ENCODE results near the gene CXCL17.

Gene CXCL17

DNA sequence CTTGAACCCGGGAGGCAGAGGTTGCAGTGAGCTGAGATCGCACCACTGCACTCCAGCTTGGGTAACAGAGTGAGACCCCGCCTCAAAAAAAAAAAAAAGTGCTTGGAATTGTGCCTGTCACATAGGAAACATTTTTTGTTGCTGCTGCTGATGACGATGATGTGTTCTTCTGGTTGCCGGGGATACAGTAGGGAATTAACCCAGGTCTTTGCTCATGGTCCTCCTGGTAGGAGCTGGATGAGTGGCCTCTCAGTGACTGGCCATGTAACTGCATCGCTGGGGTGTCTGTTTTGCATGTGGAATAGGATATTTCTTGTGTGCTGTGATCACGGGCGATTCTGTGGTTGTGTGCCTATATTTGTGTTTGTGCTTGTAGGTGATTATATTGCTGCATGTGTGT is 48.0 kb downstream of the CXCL17 start:
- no peak for DNase-seq (ENCODE audit: insufficient read length, low spot score)
- TF ChIP-seq POU2F2 (IDR thresholded peaks at IDR 0.05; ENCODE audit: low read depth, low read length) (no peak), SPI1 (IDR thresholded peaks at IDR 0.05; ENCODE audit: low read depth, low read length) (no peak)
- FAIRE-seq, result no peak

- FAIRE-seq (no peak), DNase-seq (ENCODE audit: insufficient read length, low spot score) (no peak)
- TF ChIP-seq PAX5 (IDR thresholded peaks at IDR 0.05; ENCODE audit: insufficient read depth, low read length, severe bottlenecking) (no peak), POLR2AphosphoS5 (IDR thresholded peaks at IDR 0.05; ENCODE audit: low read depth, low read length) (no peak), TAF1 (IDR thresholded peaks at IDR 0.05; ENCODE audit: low read depth, low read length) (no peak), POLR2A (IDR thresholded peaks at IDR 0.05; ENCODE audit: low read depth, low read length) (no peak), POU2F2 (IDR thresholded peaks at IDR 0.05; ENCODE audit: low read depth, low read length) (no peak), SPI1 (IDR thresholded peaks at IDR 0.05; ENCODE audit: low read depth, low read length) (no peak)
These were observed 50.6 kb downstream of the CXCL17 start for GRCh38 chr19:42392165-42392564.

DNA sequence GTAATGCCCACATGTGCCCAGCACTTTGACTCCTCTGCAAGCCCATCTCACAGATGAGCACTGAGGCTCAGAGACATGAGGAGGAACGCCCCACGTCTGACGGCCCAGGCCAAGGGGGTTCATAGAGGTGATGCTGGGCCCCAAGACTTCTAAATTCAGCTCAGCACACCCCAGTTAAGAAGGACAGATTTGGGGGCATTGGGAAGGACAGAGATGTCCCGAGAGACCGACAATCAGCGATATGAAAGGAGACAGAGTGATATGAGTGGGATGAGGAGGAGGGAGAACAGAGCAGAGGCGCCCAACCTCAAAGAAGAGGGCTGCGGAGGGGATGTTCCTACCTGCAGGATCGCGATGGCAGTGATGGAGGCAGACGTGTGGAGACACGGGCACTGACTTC is 52.8 kb downstream of the CXCL17 start, which contains the start of gene CNFN:
TSS of gene CNFN (minus strand) at position 399 of the 400 bp plus-strand sequence. CDS start 1,260 bp downstream, outside the sequence.
- FAIRE-seq (no peak), DNase-seq (ENCODE audit: insufficient read length, low spot score) (no peak)
- no peak for TF ChIP-seq PAX5 (IDR thresholded peaks at IDR 0.05; ENCODE audit: insufficient read depth, low read length, severe bottlenecking)
- no peak for TF ChIP-seq POLR2A (IDR thresholded peaks at IDR 0.05; ENCODE audit: low read depth, low read length)
- no peak for TF ChIP-seq POLR2AphosphoS5 (IDR thresholded peaks at IDR 0.05; ENCODE audit: low read depth, low read length)
- TF ChIP-seq POU2F2 (IDR thresholded peaks at IDR 0.05; ENCODE audit: low read depth, low read length), result no peak
- TF ChIP-seq TAF1 (IDR thresholded peaks at IDR 0.05; ENCODE audit: low read depth, low read length), result no peak
- no peak for TF ChIP-seq SPI1 (IDR thresholded peaks at IDR 0.05; ENCODE audit: low read depth, low read length)

- TF ChIP-seq PAX5 (IDR thresholded peaks at IDR 0.05; ENCODE audit: insufficient read depth, low read length, severe bottlenecking) (no peak), POLR2AphosphoS5 (IDR thresholded peaks at IDR 0.05; ENCODE audit: low read depth, low read length) (no peak), POU2F2 (IDR thresholded peaks at IDR 0.05; ENCODE audit: low read depth, low read length) (no peak)
- FAIRE-seq, result no peak
- DNase-seq (ENCODE audit: insufficient read length, low spot score), result no peak
These were observed 53.8 kb downstream of the CXCL17 start for GRCh38 chr19:42388851-42389489.

DNA sequence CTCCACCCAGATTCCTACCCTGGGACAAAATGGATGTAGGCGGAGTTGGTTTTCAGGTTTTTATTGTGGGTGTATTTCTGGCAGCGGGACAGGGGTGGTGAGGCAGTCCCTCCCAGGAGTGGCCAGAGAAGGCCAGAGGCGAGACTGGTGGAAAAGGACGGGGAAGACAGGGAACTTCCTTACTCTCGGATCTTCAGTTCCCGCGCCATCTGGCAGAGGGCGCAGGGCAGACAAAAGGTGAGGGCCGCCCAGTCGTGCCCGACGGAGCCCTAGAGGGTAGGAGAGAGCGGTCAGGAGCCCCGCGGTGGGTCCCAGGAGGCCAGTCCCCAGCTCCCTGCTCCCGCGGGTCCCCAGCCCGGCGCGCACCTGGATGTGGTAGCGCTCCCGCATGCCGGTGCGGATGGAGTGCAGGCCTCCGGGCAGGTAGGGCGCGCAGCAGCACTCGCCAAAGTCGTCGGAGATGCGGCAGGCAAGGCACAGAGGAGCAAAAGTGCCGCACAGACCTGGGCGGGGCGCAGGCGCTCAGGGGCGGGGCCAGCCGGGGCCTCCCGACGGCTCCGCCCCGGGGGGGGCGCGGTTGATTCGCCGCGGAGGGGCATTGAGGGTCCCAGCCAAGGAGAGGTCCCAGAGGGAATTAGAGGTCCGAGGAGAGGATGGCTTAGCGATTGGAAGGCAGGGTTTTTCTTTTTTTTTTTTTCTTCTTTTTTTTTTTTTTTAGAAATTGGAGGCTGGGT is 55.6 kb downstream of the CXCL17 start:
- FAIRE-seq, result peak; percentile 59
- no peak for TF ChIP-seq POLR2AphosphoS5 (IDR thresholded peaks at IDR 0.05; ENCODE audit: low read depth, low read length)
- no peak for TF ChIP-seq SPI1 (IDR thresholded peaks at IDR 0.05; ENCODE audit: low read depth, low read length)
- DNase-seq (ENCODE audit: insufficient read length, low spot score), result peak; percentile 80

DNA sequence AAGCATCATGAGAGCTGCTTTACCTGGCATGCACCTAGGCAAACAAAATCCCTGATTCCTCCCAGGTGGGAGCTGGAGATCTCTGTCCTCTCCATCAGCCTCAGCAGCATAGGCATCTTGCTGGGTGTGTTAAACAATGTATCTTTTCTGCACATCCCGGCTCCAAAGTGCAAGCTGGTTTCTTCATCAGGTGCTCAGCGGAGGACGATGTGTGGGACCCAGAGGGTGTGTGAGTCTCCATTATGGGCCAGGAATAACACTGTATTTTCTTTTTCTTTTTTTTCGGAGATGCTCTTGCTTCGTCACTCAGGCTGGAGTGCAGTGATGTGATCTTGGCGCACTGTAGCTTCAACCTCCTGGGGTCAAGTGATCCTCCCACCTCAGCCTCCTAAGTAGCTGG is 62.6 kb downstream of the CXCL17 start:
- no peak for FAIRE-seq
- no peak for DNase-seq (ENCODE audit: insufficient read length, low spot score)
- TF ChIP-seq POLR2A (IDR thresholded peaks at IDR 0.05; ENCODE audit: low read depth, low read length), result no peak

All from GM12891 (cell line).